ENCODE results near the gene CSAD. TPM values are rescaled to one million over a fixed set of nuclear protein-coding genes. Genes with fewer than 3 reads are reported as not detected.

CSAD gene
- total and polyA plus RNA-seq, 2 experiments from 2014 or later = 3.2 to 7.1 TPM

- TF ChIP-seq, protein P1, sequence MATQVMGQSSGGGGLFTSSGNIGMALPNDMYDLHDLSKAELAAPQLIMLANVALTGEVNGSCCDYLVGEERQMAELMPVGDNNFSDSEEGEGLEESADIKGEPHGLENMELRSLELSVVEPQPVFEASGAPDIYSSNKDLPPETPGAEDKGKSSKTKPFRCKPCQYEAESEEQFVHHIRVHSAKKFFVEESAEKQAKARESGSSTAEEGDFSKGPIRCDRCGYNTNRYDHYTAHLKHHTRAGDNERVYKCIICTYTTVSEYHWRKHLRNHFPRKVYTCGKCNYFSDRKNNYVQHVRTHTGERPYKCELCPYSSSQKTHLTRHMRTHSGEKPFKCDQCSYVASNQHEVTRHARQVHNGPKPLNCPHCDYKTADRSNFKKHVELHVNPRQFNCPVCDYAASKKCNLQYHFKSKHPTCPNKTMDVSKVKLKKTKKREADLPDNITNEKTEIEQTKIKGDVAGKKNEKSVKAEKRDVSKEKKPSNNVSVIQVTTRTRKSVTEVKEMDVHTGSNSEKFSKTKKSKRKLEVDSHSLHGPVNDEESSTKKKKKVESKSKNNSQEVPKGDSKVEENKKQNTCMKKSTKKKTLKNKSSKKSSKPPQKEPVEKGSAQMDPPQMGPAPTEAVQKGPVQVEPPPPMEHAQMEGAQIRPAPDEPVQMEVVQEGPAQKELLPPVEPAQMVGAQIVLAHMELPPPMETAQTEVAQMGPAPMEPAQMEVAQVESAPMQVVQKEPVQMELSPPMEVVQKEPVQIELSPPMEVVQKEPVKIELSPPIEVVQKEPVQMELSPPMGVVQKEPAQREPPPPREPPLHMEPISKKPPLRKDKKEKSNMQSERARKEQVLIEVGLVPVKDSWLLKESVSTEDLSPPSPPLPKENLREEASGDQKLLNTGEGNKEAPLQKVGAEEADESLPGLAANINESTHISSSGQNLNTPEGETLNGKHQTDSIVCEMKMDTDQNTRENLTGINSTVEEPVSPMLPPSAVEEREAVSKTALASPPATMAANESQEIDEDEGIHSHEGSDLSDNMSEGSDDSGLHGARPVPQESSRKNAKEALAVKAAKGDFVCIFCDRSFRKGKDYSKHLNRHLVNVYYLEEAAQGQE (IDR thresholded peaks at IDR 0.05; ENCODE audit: unreplicated experiment) = no peak
- TF ChIP-seq STAT1 (IDR thresholded peaks at IDR 0.05; ENCODE audit: unreplicated experiment) = no peak
Measured at GRCh38 chr12:53173085-53173715, 7.5 kb downstream of the CSAD start (continued).

- Mint-ChIP-seq H3K4me1 (peaks cover 24% of the 10 kb centered on the region), H3K36me3 (ENCODE audit: low read depth) (peaks cover 2% of the 10 kb centered on the region; the same call in 1 of the 3 replicates), H3K27me3 (ENCODE audit: insufficient read depth, low read depth, poor library complexity) (peaks cover 76% of the 10 kb centered on the region), H3K27ac (no peak overlapping the region), H3K4me3 (no peak overlapping the region), H3K9me3 (no peaks in the 10 kb centered on the region)
- Histone ChIP-seq H3K4me1 (ENCODE audit: insufficient read depth) (peaks cover 7% of the 10 kb centered on the region), H3K4me2 (no peak overlapping the region), H3K9me2 (ENCODE audit: insufficient read depth) (no peaks in the 10 kb centered on the region), H3F3A (replicated peaks; ENCODE audit: low read depth) (no peaks in the 10 kb centered on the region), H3K36me3 (ENCODE audit: insufficient read depth) (no peaks in the 10 kb centered on the region), H4K20me1 (replicated peaks; ENCODE audit: insufficient read depth) (peaks cover 14% of the 10 kb centered on the region), H2AFZ (no peak overlapping the region), H3K4me3 (no peak overlapping the region), H3K27me3 (ENCODE audit: insufficient read depth) (peaks cover 78% of the 10 kb centered on the region), H3K79me2 (replicated peaks; ENCODE audit: insufficient read depth) (no peaks in the 10 kb centered on the region), H3K27ac (ENCODE audit: low read depth) (no peak overlapping the region)
- ATAC-seq (no peak), DNase-seq (ENCODE audit: low spot score) (no peak)
- TF ChIP-seq EZH2phosphoT487 (IDR thresholded peaks at IDR 0.05; ENCODE audit: unreplicated experiment) (no peak), CREB1 (CRISPR knock-in tag; IDR thresholded peaks at IDR 0.05; ENCODE audit: low read depth) (no peak), CTCF (conservative IDR thresholded peaks at IDR 0.05; ENCODE audit: low read depth in 2 of 2) (no peak), EZH2 (IDR thresholded peaks at IDR 0.05; ENCODE audit: low read depth, unreplicated experiment) (no peak), ZNF114 (CRISPR knock-in tag; IDR thresholded peaks at IDR 0.05) (no peak), NANOG (IDR thresholded peaks at IDR 0.05; ENCODE audit: borderline replicate concordance) (no peak), ZNF331 (CRISPR knock-in tag; IDR thresholded peaks at IDR 0.05; ENCODE audit: low read depth) (no peak)
- TF ChIP-seq, protein P1 (IDR thresholded peaks at IDR 0.05; ENCODE audit: unreplicated experiment) = no peak
Measured at GRCh38 chr12:53172352-53172751, 8.4 kb downstream of the CSAD start.
